ENCODE measurements around the gene HOXD9. TPM values are rescaled to one million over a fixed set of nuclear protein-coding genes. Genes with fewer than 3 reads are reported as not detected.

Gene HOXD9
- total and polyA plus RNA-seq, 3 donors from 2014 or later = 8.2 to 21.2 (median 15.7) TPM

DNA sequence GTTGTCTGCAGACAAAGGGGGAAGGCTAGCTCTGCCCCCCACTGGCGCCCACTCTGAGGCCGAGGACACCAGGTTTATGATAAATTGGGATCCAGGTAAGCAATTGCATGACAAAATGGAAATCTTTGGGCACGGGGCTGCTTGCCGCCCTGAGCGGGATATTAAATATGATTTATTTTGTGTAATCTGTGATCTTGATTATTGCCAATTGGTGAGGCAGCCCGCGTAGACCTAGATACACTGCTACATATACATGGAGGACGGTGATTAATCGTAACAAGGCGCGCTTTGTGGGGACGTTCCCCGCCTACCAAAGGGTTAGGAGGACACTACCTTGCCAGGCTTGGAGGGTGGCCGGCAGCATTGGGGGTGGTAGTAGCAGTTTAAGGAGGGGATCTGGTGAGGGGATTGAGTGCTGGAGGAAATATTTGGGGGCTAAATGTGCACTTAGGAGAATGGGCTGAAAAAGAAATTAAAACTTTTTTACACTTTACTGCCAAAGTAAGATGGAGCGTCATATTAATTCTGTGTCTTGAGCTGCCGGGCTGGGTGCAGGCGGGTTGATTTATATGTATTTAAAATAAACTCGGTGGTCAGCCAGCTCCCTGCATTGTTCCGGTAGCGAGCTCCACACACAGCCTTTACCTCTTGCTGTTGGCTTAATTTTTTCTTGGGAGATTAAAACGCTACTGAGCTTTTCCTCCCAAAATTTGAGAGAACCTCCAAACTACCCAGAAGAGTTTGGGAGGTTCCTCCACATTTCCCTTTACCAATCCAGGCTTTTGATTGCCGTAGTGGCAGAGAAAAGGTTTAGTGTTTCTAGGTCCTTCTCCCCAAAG, 38.7 kb downstream of the HOXD9 start:
- intact Hi-C loops (cut with DNase I; ENCODE audit: low total_unique reads) = no loop called here
- TF ChIP-seq POLR2A (IDR thresholded peaks at IDR 0.05) = no peak
- TF ChIP-seq, protein P1, sequence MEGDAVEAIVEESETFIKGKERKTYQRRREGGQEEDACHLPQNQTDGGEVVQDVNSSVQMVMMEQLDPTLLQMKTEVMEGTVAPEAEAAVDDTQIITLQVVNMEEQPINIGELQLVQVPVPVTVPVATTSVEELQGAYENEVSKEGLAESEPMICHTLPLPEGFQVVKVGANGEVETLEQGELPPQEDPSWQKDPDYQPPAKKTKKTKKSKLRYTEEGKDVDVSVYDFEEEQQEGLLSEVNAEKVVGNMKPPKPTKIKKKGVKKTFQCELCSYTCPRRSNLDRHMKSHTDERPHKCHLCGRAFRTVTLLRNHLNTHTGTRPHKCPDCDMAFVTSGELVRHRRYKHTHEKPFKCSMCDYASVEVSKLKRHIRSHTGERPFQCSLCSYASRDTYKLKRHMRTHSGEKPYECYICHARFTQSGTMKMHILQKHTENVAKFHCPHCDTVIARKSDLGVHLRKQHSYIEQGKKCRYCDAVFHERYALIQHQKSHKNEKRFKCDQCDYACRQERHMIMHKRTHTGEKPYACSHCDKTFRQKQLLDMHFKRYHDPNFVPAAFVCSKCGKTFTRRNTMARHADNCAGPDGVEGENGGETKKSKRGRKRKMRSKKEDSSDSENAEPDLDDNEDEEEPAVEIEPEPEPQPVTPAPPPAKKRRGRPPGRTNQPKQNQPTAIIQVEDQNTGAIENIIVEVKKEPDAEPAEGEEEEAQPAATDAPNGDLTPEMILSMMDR (IDR thresholded peaks at IDR 0.05) = no peak
- 43 to 64% methylated on average over 22 of the region's 22 CpGs for WGBS, 2 donors
- Histone ChIP-seq H3K4me3 (peak overlapping the region in 1 of 2 donors; percentile 56), H3K27me3 (no peaks in the 10 kb centered on the region), H3K36me3 (ENCODE audit: low read depth, missing control alignments) (no peaks in the 10 kb centered on the region), H3K27ac (no peak overlapping the region), H3K4me1 (peaks cover 3% of the 10 kb centered on the region), H3K9me3 (no peaks in the 10 kb centered on the region)
- DNase-seq = no peak

DNA sequence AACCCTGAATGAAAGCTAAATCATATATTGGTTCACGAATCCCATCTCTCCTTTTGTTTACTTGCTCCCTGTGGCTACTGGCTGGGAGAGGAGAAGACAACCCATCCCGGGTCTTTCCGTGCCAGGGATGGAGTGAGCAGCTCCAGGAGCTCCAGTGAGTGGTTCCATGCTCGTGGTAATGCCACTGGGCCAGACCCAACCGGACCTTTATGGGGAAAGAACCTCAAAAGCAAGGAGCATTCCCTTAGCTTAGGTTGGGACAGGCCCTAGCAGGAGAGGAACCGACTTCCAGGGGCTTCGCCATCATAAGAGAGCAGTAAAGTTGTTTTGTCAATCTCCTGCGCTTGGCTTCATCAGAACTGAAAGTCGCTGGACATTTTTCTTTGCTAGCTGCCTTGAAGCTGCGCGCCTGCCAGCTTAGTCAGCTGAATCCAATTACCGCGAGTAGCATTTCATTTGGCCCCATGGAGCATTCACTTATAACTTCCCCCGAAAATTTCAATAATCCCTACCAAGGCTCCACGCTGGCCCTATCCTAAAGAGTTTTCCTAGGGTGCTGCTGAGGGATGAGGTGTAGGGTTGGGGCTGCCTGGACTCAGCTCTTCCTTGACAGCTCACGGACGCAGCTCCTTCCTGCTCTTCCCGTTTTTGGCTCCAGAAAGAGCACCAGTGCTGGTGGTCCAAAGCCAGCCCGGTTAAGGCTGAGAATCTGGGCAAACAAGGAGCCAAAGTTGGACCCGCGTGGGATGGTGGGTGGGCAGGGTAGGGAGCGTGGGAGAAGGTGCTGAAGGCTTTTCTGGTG, 39.5 kb downstream of the HOXD9 start:
- Histone ChIP-seq H3K27me3 (no peaks in the 10 kb centered on the region), H3K27ac (peak overlapping the region in 1 of 2 donors; percentile 58), H3K9me3 (no peaks in the 10 kb centered on the region), H3K4me3 (peak overlapping the region in 1 of 2 donors; percentile 7), H3K36me3 (ENCODE audit: low read depth, missing control alignments) (no peaks in the 10 kb centered on the region), H3K4me1 (peaks cover 3% of the 10 kb centered on the region)
- TF ChIP-seq, protein P1 (IDR thresholded peaks at IDR 0.05) = no peak
- TF ChIP-seq POLR2A (IDR thresholded peaks at IDR 0.05) = no peak
- 35 to 36% methylated on average over 17 to 22 of the region's 22 CpGs for WGBS, 2 donors
- DNase-seq = no peak
- intact Hi-C loops (cut with DNase I; ENCODE audit: low total_unique reads) = no loop called here

DNA sequence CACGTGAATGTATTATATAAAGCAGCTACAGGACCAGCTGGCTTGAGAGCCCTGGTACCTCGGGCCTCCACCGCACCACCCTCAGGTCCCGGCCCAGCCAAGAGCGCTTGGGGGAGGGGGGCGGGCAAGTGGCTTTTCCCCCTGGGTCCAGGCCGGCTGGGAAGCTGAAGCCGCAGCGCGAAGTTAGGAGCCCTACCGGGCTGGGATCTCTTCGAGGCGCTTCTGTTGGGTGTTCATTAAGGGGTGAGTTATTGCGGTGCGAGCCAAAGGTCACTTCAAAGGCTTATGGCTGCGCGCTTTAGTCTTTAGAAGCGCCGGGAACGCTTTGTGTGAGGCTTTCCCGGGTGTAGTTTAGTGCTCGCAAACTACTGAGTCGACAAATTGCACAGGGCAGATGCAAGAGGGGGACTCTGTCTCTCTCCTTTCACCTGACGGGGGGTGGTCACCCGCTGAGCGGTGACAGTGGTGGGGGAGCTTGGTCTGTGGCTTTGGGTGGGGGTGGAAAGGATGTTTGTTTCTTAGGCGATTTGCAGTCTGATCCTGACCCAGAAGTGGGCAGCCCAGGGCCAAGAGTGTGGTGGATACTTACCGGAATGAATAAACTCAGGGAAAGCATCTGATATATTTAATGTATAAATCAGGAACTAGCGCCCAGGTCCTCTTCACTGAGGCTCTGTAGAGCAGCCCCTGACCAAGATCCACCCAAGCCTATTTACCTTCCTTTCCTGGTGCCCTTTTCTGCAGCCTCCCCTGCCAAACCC, 40.6 kb downstream of the HOXD9 start:
- no peaks in the 10 kb centered on the region for H3K36me3 ChIP-seq (ENCODE audit: low read depth, missing control alignments)
- no peak for DNase-seq
- no peaks in the 10 kb centered on the region for H3K9me3 ChIP-seq
- peaks cover 3% of the 10 kb centered on the region for H3K4me1 ChIP-seq
- no peak for TF ChIP-seq POLR2A (IDR thresholded peaks at IDR 0.05)
- TF ChIP-seq, protein P1 (IDR thresholded peaks at IDR 0.05) = no peak
- H3K4me3 ChIP-seq = peak overlapping the region in 1 of 2 donors; percentile 7
- H3K27me3 ChIP-seq = no peaks in the 10 kb centered on the region
- no peak overlapping the region for H3K27ac ChIP-seq
- 38 to 56% methylated on average over 28 to 29 of the region's 29 CpGs for WGBS, 2 donors
- intact Hi-C loops (cut with DNase I; ENCODE audit: low total_unique reads) = no loop called here

DNA sequence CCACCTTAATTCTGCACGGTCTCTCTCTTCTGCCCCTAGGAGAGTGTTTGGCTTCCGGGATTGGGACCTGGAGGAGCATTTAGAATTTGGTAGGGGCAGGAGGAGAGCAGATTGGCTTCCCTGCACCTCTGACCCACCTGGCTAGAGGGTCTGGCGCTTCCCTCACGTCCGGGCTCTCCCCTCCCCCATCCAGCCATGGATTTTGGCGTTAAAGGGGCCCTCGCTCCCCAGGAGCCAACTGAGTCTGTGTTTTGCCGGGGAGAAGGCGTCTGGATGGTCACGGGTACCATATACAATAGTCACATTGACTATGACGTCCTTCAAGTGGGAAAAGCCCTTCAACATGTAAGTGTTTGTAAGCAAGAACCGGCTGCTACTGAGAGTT, 41.1 kb downstream of the HOXD9 start:
- H3K27ac ChIP-seq = no peak overlapping the region
- no peak for DNase-seq
- TF ChIP-seq, protein P1 (IDR thresholded peaks at IDR 0.05) = no peak
- TF ChIP-seq POLR2A (IDR thresholded peaks at IDR 0.05) = no peak
- no peak overlapping the region for H3K4me3 ChIP-seq
- H3K36me3 ChIP-seq (ENCODE audit: low read depth, missing control alignments) = no peaks in the 10 kb centered on the region
- intact Hi-C loops (cut with DNase I; ENCODE audit: low total_unique reads) = no loop called here
- 56 to 69% methylated on average over 12 of the region's 12 CpGs for WGBS, 2 donors
- peaks cover 3% of the 10 kb centered on the region for H3K4me1 ChIP-seq
- no peaks in the 10 kb centered on the region for H3K9me3 ChIP-seq
- H3K27me3 ChIP-seq = no peaks in the 10 kb centered on the region

Data from testis (tissue), 3 donors.